WTC11 (cell line): ENCODE results near the gene SEMA6B.

ENCODE experiments used
- AFF4 ChIP-seq: sonication (generic); formaldehyde crosslinking; IDR thresholded peaks from 2 replicates; pipeline ENCODE4 v1.8.1; 2023; ENCODE audit warnings: mild to moderate bottlenecking, missing genetic modification reagents, borderline replicate concordance
- ATF2 ChIP-seq: sonication (generic); formaldehyde crosslinking; IDR thresholded peaks from 2 replicates; pipeline ENCODE4 v1.8.1; 2022; ENCODE audit warnings: low read depth, missing genetic modification reagents, borderline replicate concordance
- CREM ChIP-seq: sonication (generic); formaldehyde crosslinking; IDR thresholded peaks from 2 replicates; pipeline ENCODE4 v1.8.1; 2022; ENCODE audit warnings: mild to moderate bottlenecking, missing genetic modification reagents, moderate library complexity
- CTCF ChIP-seq: fragments of 200-600 bp; IDR thresholded peaks from 2 replicates; pipeline ENCODE4 v1.8.0; 2022; ENCODE audit warnings: antibody characterized with exemption
- MAX ChIP-seq: sonication (generic); formaldehyde crosslinking; IDR thresholded peaks from 2 replicates; pipeline ENCODE4 v1.8.0; 2022; ENCODE audit warnings: mild to moderate bottlenecking, missing genetic modification reagents
- SP1 ChIP-seq: sonication (generic); formaldehyde crosslinking; conservative IDR thresholded peaks from 2 replicates; pipeline ENCODE4 v1.8.1; 2022; ENCODE audit warnings: missing genetic modification reagents
- USF2 ChIP-seq: sonication (generic); formaldehyde crosslinking; IDR thresholded peaks from 2 replicates; pipeline ENCODE4 v1.8.1; 2023; ENCODE audit warnings: mild to moderate bottlenecking, missing genetic modification reagents, moderate library complexity
- ZNF281 ChIP-seq: sonication (generic); formaldehyde crosslinking; IDR thresholded peaks from 2 replicates; pipeline ENCODE4 v1.8.0; 2023; ENCODE audit warnings: mild to moderate bottlenecking, missing genetic modification reagents

GRCh38 chr19:4531562-4532165, 27.8 kb downstream of the SEMA6B start:
- TF ChIP-seq CTCF (no peak), USF2 (no peak), MAX (no peak), AFF4 (no peak), SP1 (CRISPR knock-in tag) (no peak), ZNF281 (CRISPR knock-in tag) (no peak), ATF2 (CRISPR knock-in tag) (no peak), CREM (CRISPR knock-in tag) (no peak)
